HG02938 (cell line): ENCODE results near the gene FNBP1L.
"Not testable (repeated sequence)": the region's sequence is repeated elsewhere in the genome, so short reads cannot be mapped to it uniquely, and the experiment has no call there.

Experiments used
- ATAC-seq: cut with Tn5 transposase; IDR thresholded peaks from one replicate; pipeline ENCODE4 v1.9.1; 2021; ENCODE audit warnings: mild to moderate bottlenecking, moderate library complexity; ENCODE audit not compliant: unreplicated experiment

The FNBP1L gene

DNA sequence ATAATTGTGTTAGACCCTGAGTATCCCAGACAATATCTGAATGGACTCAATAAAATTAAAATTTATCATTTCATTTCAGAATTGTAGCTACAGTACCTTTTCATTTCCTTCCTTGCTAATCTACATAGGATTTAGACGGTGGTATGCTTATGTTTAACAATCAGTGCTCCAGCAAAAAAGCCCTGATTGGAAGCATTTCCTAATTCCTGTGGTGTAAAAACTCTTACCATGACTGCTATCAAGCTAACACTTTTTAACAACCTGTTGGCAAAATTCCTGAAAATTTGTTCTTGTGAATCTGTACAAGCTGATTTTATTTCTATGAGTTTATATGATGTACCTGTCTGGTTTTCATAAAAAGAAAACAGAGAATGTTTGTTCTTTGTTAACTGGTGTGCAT lies 5.2 kb upstream of the FNBP1L start:
- ATAC-seq: no peak

DNA sequence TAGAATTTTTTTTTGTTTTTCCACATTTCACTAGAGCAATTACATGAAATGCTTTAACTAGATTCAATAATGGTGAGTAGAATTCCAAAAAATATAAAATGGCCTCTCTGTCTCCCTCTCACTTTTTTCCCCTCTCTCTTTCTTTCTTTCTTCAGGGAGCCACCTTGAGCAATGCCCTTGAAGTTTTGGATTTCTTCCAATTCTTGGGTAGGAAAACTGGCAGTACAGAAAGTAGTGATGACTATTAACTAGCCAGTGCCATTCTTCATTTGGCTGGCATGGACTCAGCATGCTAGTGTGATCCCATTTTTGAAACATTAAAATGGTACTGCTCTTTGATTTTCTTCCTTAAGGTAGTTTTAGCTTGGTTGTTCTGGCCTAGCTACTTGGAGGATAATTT lies 4.5 kb upstream of the FNBP1L start:
- ATAC-seq: no peak

DNA sequence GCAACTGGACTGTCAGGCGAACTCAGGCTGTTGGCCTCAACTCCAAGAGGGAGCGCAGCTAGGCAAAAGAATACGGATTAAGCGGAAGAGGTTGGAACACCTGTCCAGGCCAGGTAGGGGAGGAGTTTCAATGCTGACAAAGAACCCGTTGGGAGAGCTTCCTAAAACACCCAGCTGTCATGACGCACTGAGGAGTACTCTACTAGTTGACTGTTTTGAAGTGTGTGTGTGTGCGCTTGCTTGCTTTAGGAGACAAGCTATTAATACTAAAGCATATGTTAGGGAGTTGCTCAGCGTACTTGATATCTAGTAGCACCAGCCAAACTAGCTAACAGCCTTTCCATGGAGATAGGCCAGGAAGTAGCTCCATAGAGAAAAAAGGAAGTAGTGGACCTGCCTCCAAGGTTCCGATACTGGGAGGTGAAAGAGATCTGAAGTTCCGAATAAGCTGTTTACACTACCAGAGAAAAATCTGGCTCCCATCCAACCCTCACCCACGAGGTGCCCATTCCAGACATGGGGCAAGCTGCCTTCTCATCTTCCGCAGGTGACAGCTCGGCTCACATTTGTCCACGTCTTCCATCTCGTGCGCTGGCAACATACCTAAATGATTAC lies 974 bp upstream of the FNBP1L start:
- no peak for ATAC-seq

DNA sequence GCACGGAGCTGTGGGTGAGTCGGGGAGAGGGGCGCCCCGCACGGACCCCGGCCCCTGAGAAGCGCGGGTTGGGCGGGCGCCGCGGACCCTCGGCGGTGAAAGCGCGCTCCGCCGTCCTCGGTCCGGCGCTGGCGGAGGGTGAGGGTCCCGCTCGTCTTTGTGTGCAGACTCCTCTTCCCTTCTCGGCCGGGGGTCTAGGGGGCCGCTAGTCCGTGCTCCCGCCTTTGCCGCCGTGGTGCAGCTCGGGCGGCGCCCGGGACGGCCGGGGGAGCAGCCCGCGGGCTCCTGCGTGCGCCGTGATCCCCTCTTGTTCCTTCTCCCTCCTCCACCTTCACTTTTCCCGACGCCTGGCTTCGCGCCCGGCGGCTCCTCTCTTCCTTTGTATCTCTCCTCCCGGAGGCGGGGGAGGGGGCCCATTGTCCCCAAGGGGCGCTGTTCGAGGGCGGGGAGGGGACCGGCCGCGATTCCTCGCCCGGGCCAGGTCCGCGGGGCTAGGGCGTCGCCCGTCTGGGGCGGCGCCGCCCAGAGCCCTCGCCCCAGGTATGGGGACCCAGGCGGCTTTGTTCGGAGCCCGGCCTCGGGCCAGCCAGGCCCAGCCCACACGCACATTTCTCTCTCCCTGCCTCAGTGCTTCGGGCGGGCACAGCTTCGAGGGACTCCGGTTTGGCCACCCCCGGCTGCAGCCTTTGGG lies 519 bp downstream of the FNBP1L start:
- no peak for ATAC-seq

DNA sequence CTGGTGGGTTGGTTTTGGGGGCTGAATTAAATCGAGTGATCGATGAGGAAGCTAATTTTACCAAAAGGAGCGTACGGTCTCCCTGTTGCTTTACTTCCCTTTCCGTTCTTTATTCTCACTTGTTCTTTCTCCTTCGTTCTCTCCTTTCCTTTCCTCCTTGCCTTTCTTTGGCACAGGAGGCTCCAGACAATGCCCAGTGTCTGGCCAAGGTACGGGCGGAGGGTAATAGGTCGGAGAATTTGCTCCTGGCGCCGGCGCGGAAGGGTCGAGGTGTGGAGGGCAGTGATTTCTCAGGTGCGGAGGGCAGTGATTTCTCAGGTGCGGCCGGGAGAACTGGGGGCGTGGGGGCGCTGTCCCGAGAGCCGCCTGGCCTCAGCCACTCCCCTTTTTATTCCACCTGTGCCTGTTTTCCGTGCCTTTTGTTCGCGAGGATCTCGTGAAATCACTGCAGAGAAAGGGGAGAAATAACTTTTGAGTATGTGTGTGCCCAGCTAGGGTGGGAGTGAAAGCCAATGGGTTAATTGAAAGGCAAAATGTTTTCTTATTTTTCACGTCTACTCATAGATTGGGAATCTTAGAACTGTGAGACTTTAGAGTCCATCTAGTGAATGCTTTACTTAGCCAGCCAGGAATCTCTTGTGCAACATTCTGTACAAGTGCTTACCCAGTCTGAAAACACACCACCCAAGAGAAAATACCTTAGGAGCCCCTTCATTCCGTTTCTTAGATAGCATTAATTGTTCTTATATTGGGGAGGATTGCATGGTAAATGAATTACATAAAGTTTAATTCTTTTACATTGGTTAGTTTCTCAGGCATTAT lies 1.3 kb downstream of the FNBP1L start:
- ATAC-seq: no peak

DNA sequence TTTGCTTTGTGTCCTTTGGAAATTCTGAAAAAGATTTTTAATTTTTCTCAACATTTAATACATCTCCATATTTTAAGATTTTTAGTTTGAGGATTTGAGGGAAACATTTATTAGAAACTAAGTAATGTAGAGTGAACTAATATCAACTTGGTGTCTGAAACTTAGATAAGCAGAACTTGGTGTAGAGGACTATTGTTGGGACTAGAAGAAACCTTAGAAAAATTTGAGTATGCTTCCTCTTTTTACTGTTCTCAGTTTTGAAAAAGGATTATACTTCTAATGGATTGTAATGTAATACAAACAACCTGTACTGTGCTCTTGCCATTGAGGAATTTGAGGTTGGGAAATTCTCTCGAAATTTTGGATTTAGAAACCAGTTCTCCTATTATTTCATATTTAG lies 2.4 kb downstream of the FNBP1L start:
- ATAC-seq: no peak

DNA sequence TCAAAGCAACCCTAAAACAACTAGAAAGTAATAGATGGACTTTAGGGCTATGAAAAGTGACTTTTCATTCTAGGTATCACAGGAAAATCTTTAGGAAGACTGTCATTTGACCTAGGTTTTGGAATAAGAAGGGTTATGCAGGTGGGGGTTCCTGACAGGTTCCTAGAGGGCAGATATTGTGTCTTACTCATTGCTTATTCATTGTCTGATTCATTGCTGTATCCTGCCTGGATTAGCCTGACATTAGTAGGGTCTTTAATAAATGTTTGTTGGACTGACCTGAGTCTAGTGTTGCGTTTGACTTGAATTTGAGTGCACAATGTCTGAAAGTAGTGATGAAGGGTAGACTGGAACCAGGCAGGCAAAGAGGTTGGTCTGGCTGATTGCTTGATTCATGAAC lies 6.0 kb downstream of the FNBP1L start:
- no peak for ATAC-seq

DNA sequence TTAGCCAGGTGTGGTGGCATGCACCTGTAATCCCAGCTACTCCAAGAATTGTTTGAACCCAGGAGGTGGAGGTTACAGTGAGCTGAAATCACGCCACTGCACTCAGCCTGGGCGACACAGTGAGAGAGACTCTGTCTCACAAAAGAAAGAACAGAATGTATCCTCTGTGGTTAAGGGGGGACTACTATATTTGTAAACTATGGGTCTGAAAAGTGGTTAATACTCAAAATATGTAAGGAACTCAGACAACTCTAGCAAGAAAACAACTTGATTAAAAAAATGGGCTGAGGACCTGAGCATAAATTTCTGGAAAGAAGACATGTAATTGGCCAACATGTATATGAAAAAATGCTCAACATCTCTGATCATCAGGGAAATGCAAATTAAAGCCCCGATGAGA lies 11.2 kb downstream of the FNBP1L start:
- no peak for ATAC-seq

DNA sequence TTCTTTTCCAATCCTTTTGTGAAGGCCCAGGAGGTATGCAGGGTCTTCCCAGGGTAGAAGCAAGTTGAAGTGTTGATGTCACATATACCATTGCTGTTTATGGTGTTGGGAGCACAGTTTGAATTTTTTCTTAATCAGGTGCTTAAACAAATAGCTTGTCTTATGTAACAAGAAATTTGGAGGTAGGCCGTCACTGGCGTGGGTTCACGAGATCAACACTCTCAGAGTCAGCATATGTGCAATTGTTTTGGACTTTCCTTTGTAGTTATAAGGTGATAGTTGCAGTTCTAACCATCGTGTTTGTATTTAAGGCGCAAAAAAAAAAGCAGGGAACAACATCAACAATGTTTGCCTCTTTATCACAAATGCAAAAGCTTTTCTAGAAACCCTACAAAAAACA lies 13.3 kb downstream of the FNBP1L start:
- no peak for ATAC-seq

DNA sequence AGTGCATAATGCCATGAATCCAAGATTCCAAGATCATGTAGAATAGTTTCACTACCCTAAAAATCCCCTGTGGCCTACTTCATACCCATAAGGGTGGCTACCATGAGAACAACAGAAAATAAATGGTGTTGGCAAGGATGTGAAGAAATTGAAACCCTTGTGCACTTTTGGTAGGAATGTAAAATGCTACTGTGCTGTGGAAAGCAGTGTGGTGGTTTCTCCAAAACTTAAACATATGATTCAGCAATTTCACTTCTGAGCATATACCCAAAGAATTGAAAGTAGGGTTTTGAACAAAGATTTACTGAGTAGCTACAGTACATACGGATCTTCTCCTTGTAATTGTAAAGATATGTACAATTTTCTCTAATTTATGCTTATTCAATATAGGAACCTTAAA lies 16.0 kb downstream of the FNBP1L start:
- no peak for ATAC-seq

DNA sequence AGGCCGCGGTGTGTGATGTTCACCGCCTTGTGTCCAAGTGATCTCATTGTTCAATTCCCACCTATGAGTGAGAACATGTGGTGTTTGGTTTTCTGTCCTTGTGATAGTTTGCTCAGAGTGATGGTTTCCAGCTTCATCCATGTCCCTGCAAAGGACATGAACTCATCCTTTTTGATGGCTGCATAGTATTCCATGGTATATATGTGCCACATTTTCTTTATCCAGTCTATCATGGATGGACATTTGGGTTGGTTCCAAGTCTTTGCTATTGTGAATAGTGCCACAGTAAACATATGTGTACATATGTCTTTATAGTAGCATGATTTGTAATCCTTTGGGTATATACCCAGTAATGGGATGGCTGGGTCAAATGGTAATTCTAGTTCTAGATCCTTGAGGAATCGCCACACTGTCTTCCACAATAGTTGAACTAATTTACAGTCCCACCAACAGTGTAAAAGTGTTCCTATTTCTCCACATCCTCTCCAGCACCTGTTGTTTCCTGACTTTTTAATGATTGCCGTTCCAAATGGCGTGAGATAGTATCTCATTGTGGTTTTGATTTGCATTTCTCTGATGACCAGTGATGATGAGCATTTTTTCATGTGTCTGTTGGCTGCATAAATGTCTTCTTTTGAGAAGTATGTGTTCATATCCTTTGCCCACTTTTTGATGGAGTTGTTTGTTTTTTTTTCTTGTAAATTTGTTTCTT lies 17.6 kb downstream of the FNBP1L start:
- ATAC-seq: not testable (repeated sequence)

DNA sequence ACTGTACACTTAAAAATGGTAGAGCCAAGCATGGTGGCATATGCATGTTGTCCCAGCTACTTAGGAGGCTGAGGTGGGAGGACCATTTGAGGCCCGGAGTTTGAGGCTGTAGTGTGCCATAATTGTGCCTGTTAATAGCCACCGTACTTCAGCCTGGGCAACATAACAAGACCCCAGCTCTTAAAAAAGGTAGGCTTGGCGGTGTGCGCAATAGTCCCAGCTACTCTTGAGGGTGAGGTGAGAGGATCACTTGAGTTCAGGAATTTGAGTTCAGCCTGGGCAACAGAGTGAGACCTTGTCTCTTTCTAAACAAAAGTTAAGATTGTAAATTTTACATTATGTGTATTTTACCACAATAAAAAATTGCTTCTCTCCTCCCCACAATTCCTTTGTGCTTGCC lies 19.7 kb downstream of the FNBP1L start:
- no peak for ATAC-seq

DNA sequence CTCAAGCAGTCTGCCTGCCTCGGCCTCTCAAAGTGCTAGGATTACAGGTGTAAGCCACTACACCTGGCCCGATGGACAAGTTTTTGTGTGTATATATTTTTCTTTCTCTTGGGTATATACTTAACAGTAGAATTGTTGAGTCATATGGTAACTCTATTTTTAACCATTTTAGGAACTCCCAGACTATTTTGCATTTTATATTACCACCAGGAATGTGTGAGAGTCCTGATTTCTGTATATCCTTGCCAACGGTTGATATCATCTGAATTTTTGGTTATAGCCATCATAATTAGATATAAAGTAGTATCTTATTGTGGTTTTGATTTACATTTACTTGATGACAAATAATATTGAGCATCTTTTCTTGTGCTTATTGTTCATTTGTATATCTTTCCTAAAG lies 20.7 kb downstream of the FNBP1L start:
- ATAC-seq: no peak

DNA sequence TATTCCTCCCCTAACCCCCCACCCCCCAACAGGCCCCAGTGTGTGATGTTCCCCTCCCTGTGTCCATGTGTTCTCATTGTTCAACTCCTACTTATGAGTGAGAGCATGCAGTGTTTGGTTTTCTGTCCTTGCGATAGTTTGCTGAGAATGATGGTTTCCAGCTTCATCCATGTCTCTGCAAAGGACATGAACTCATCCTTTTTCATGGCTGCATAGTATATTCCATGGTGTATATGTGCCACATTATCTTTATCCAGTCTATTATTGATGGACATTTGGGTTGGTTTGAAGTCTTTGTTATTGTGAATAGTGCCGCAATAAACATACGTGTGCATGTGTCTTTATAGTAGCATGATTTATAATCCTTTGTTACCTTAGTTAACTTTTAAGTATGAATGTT lies 21.3 kb downstream of the FNBP1L start:
- ATAC-seq: not testable (repeated sequence)

DNA sequence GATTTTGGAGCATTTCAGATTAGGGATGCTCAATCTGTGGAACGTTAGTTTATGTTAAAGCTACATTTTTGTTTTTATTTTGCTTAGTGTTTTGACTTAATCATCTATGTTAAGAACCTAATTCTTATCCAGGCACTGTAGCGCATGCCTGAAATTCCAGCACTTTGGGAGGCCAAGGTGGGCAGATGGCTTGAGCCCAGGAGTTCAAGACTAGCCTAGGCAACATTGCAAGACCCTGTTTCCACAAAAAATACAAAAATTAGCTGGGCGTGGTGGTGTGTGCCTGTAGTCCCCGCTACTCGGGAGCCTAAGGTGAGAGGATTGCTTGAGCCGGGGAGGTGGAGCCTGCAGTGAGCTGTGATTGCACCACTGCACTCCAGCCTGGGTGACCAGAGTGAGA lies 23.4 kb downstream of the FNBP1L start:
- no peak for ATAC-seq

DNA sequence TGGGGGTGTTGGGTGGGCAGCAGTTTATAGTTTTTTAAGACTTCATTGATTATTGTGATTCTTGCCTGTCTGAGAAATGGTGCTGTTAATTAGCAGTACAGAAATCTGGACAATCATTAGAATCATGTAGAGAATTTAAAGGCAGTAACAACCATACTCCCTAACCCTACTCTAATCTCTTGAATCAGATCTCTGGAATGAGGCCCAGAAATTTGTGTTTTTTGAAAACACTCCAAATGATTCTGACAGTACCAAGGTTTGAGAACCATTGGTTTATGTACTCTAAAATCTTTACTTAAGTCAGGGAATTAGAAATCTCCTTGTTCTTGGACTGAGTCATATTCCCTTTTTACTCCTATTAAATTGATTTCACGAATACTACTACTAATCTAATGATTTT lies 24.0 kb downstream of the FNBP1L start:
- ATAC-seq: no peak

DNA sequence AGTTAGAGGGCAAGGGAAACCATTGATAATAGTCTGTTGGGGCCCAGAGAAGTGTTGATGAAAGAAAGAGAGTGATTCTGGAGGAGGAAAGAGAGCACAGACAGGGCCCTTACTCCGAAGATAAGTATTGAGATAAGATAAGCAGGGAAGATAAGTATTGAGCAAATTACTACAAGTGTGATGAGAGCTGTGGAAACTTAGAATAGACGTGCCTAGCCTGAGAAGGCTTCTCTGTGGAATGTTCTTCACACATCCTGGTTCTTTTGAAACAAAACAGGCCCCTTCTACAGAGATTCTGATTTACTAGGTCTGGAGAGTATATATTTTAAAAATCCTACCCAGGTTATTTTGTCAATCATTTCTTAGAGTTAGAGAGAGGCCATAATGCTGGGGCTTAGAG lies 26.4 kb downstream of the FNBP1L start:
- ATAC-seq: no peak

DNA sequence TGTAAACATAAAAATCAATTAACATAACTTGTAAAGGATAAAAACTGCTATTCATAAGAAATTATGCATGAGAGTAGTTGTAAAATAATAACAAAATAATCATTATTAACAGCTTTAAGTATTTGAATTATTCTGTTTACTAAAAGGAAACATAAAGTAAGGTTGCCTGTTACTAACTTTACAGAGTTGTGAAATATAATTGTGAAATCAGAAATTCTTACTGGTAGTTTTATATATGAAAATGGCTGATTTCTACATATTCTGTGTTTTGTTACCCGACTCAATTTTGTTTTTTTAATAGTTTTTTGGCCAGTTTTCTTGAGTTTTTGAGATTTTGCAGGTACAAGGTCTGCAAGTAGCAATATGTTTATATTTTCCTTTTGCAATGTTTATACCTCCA lies 27.8 kb downstream of the FNBP1L start:
- no peak for ATAC-seq

DNA sequence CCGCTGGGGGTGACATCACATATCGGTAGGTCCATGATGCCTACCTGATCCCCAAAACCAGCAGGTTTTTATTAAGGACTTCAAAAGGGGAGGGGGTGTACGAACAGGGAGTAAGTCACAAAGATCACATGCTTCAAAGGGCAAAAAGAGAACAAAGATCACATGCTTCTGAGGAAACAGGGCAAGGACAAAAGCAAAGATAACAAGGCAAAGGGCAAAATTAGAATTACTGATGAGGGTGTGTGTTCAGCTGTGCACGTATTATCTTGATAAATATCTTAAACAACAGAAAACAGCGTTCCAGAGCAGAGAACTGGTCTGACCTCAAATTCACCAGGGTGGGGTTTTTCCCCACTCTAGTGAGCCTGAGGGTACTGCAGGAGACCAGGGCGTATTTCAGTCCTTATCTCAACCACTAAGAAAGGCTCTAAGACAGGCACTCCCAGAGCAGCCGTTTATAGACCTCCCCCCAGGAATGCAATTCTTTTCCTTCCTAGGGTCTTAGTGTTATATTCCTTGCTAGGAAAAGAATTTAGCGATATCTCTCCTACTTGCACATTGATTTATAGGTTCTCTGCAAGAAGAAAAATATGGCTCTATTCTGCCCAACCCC lies 31.3 kb downstream of the FNBP1L start:
- ATAC-seq: not testable (repeated sequence)

DNA sequence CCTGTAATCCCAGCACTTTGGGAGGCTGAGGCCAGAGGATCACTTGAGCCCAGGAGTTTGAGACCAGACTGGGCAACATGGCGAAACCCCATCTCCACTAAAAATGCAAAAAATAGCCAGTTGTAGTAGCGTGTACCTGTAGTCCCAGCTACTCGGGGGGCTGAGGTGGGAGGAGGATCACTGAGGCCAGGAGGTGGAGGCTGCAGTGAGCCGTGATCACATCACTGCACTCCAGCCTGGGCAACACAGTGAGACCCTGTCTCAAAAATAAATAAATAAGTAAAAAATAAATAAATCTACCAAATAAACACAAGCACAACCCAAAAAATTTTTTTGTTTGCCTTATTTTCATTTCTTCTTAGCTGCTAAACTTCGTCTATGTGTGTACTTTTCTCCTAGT lies 34.0 kb downstream of the FNBP1L start:
- not testable (repeated sequence) for ATAC-seq

DNA sequence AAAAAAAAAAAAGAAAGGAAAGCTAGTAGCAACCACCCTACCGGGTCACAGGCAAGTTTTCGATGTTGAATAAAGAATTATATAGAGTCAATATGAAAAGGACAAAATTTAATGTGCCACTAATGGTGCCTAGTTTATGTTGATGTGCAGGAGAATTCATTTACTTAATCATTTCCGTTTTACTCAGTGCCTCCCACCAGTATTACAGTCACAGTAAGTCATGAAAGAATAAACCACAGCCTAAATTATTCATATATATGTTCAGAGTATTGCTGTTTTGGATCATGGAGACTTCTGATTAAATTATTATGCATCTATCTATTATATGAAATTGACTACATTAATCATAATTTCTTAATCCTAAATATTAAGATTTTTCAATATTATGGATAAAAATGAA lies 35.3 kb downstream of the FNBP1L start:
- no peak for ATAC-seq
